Peyer's patch (tissue), 4 donors: ENCODE measurements around the gene C17orf78.

Source experiments
- CTCF ChIP-seq, 6 experiments: fragments of 450-650 bp in 4 of 6; fragments of 200-600 bp in 2 of 6; sonication (generic) in 1 of 6; IDR thresholded peaks; one replicate each; pipeline ENCODE4 v1.5.1; 2017 to 2019; ENCODE audit warnings: antibody characterized with exemption in 6 of 6, mild to moderate bottlenecking in 3 of 6, moderate library complexity in 1 of 6
- POLR2A ChIP-seq, 2 donors: fragments of 450-650 bp; IDR thresholded peaks; one replicate each; pipeline ENCODE4 v1.5.1; 2017; ENCODE audit warnings: antibody characterized with exemption in 2 of 2, mild to moderate bottlenecking in 2 of 2, moderate library complexity in 2 of 2

- no peak for TF ChIP-seq CTCF (IDR thresholded peaks at IDR 0.05)
- peak in 1 of 2 donors; percentile 9 for TF ChIP-seq POLR2A (IDR thresholded peaks at IDR 0.05)
Observed at GRCh38 chr17:37358098-37358829, 17.5 kb upstream of the C17orf78 start.
